GM12801 (cell line): Measurements from ENCODE around the gene ACSL5.

Experiments used
- TF ChIP-seq, protein P1 (sequence below): IDR thresholded peaks from one replicate; pipeline ENCODE4 v1.5.1; 2011; ENCODE audit warnings: control low read depth; ENCODE audit not compliant: insufficient read length; ENCODE audit errors: extremely low read depth

Gene ACSL5

GRCh38 chr10:112454910-112455779 lies 81.2 kb downstream of the ACSL5 start:
- TF ChIP-seq, protein P1, sequence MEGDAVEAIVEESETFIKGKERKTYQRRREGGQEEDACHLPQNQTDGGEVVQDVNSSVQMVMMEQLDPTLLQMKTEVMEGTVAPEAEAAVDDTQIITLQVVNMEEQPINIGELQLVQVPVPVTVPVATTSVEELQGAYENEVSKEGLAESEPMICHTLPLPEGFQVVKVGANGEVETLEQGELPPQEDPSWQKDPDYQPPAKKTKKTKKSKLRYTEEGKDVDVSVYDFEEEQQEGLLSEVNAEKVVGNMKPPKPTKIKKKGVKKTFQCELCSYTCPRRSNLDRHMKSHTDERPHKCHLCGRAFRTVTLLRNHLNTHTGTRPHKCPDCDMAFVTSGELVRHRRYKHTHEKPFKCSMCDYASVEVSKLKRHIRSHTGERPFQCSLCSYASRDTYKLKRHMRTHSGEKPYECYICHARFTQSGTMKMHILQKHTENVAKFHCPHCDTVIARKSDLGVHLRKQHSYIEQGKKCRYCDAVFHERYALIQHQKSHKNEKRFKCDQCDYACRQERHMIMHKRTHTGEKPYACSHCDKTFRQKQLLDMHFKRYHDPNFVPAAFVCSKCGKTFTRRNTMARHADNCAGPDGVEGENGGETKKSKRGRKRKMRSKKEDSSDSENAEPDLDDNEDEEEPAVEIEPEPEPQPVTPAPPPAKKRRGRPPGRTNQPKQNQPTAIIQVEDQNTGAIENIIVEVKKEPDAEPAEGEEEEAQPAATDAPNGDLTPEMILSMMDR = no peak

- TF ChIP-seq, protein P1 = no peak
These were observed 82.6 kb downstream of the ACSL5 start for GRCh38 chr10:112456533-112456932.

GRCh38 chr10:112460366-112460765 lies 86.5 kb downstream of the ACSL5 start:
- TF ChIP-seq, protein P1 = no peak

DNA sequence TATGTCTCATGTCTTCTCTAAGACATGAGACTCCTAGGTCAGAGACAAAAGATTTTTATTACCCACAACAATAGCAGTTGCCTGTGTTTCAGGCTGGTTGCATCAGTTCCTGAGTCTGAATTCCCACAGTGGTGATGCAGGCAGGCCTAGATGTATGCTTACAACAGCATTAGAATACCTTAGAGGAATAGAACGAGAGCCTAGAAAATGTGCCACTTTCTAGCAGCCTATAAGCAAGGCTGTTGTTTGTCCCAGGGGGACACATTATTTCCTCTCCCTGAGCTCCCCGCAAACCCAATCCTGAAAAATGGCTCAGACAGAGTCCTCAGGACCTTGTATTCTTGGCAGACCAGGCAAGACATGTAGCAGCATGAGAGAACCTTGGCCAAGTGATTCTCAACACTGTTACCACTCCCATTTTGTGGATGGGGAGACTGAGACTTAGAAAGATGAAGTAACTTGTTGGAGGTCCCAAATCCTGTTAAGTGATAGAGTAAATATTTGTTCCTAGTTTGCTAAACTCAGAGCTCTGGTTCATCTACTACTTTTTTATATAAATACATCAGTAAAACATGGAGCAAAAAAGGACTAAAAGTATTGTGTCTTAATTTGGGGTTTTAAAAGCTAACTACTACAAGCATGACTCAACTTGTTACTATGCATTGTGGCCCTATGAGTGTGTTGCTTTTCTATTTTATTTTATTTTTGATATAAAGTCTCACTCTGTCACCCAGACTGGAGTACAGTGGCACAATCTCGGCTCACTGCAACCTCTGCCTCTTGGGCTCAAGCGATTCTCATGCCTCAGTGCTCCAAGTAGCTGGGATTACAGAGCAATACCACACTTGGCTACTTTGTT lies 87.3 kb downstream of the ACSL5 start:
- TF ChIP-seq, protein P1 = no peak

DNA sequence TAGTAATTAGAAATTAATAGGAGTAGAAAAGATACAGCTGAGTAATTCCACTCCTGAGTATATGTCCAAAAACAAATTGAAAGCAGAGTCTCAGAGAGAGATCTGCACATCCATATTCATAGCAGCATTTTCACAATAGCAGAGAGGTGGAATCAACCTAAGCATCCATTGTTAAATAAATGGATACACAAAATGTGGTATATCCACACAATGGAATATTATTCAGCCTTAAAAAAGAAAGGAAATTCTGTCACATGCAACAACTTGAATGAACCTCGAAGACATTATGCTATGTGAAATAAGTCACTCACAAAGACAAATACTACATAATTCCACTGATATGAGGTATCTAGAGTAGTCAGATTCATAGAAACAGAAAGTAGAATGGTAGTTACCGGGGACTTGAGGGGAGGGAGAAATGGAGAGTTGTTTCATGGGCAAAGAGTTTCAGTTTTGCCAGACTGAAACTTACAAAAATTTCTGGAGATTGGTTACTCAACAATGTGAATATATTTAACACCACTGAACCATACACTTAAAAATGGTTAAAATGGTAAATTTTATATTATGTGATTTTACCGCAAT lies 91.5 kb downstream of the ACSL5 start:
- TF ChIP-seq, protein P1 = no peak

GRCh38 chr10:112466802-112467201 lies 92.9 kb downstream of the ACSL5 start:
- TF ChIP-seq, protein P1 = no peak

GRCh38 chr10:112467541-112468075 lies 93.7 kb downstream of the ACSL5 start:
- TF ChIP-seq, protein P1 = no peak
